ENCODE measurements around the gene STRADB. TPM values are rescaled to one million over a fixed set of nuclear protein-coding genes. Genes with fewer than 3 reads are reported as not detected.

STRADB gene
- total RNA-seq, 4 donors from 2014 or later = 36.2 to 175 (median 98.5) TPM

DNA sequence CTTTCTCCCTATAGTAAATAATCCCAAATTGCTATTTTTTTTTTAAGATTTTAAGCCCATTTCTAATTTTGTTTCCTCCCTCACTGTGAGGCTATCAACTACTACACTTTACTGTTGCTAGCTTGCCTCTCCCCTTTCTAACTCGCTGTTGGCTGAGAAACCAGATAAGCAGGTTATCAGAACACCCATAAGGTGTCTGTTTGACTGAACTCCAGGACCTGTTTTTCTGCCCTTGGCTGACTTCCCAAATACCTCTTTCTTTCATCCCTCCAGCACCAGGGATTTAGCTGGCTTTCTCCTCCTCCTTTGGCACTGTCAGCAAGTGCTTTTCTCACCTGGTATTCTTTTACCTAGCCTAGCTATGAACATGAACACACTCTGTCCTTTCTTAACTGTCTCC is 11.4 kb upstream of the STRADB start:
- peak; percentile 61 for DNase-seq
- WGBS, 2 donors (ENCODE audit: low coverage in 1 of 2) = 55 to 60% methylated on average over 1 of the region's 1 CpG
- intact Hi-C loops (cut with DNase I; ENCODE audit: low total_unique reads) (no loop called here), in situ Hi-C loops (cut with MboI; ENCODE audit: low pct_ligation_motif_present in 1 of 4, low pct_unique_long_range_greater_than_20kb in 1 of 4, low sequenced_read_pairs in 3 of 4) (no loop called here)
- Histone ChIP-seq H3K27ac (peak overlapping the region; percentile 15 to 72 (median 62)), H3K4me1 (peaks cover 3 to 47% (median 17%) of the 10 kb centered on the region in 4 donors), H3K4me3 (no peak overlapping the region), H3K9me3 (no peaks in the 10 kb centered on the region), H3K27me3 (no peaks in the 10 kb centered on the region), H3K36me3 (no peaks in the 10 kb centered on the region)
- TF ChIP-seq, protein P1, sequence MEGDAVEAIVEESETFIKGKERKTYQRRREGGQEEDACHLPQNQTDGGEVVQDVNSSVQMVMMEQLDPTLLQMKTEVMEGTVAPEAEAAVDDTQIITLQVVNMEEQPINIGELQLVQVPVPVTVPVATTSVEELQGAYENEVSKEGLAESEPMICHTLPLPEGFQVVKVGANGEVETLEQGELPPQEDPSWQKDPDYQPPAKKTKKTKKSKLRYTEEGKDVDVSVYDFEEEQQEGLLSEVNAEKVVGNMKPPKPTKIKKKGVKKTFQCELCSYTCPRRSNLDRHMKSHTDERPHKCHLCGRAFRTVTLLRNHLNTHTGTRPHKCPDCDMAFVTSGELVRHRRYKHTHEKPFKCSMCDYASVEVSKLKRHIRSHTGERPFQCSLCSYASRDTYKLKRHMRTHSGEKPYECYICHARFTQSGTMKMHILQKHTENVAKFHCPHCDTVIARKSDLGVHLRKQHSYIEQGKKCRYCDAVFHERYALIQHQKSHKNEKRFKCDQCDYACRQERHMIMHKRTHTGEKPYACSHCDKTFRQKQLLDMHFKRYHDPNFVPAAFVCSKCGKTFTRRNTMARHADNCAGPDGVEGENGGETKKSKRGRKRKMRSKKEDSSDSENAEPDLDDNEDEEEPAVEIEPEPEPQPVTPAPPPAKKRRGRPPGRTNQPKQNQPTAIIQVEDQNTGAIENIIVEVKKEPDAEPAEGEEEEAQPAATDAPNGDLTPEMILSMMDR (IDR thresholded peaks at IDR 0.05) = no peak
- peak in 2 of 3 donors; percentile 37 to 53 for TF ChIP-seq POLR2AphosphoS5 (IDR thresholded peaks at IDR 0.05)

DNA sequence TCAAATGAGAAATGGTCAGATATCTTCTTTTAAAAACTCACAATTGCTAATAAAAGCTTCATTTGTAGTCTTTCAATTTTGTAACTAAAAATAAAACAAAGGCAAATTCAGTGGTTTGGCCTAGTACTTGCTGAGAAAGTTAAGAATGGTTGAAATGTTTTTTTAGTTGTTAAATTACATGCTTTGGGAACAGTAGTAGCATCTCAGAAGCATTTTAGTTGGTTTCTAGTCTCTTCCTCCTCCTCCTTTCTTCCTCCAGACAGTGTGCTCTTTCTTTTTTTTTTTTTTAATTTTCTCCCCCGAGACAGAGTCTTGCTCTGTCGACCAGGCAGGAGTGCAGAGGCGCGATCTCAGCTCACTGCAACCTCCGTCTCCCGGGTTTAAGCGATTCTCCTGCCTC is 10.1 kb upstream of the STRADB start:
- Histone ChIP-seq H3K27me3 (no peaks in the 10 kb centered on the region), H3K4me3 (no peak overlapping the region), H3K4me1 (peaks cover 7 to 57% (median 20%) of the 10 kb centered on the region in 4 donors), H3K9me3 (no peaks in the 10 kb centered on the region), H3K27ac (peak overlapping the region in 1 of 4 donors; percentile 68), H3K36me3 (no peaks in the 10 kb centered on the region)
- 67 to 82% methylated on average over 2 to 7 of the region's 7 CpGs for WGBS, 2 donors (ENCODE audit: low coverage in 1 of 2)
- no peak for DNase-seq
- intact Hi-C loops (cut with DNase I; ENCODE audit: low total_unique reads) (no loop called here), in situ Hi-C loops (cut with MboI; ENCODE audit: low pct_ligation_motif_present in 1 of 4, low pct_unique_long_range_greater_than_20kb in 1 of 4, low sequenced_read_pairs in 3 of 4) (no loop called here)
- TF ChIP-seq POLR2A (IDR thresholded peaks at IDR 0.05) (no peak), EP300 (IDR thresholded peaks at IDR 0.05; ENCODE audit: low read depth) (no peak), POLR2AphosphoS5 (IDR thresholded peaks at IDR 0.05) (no peak)
- TF ChIP-seq, protein P1 (IDR thresholded peaks at IDR 0.05) = no peak

DNA sequence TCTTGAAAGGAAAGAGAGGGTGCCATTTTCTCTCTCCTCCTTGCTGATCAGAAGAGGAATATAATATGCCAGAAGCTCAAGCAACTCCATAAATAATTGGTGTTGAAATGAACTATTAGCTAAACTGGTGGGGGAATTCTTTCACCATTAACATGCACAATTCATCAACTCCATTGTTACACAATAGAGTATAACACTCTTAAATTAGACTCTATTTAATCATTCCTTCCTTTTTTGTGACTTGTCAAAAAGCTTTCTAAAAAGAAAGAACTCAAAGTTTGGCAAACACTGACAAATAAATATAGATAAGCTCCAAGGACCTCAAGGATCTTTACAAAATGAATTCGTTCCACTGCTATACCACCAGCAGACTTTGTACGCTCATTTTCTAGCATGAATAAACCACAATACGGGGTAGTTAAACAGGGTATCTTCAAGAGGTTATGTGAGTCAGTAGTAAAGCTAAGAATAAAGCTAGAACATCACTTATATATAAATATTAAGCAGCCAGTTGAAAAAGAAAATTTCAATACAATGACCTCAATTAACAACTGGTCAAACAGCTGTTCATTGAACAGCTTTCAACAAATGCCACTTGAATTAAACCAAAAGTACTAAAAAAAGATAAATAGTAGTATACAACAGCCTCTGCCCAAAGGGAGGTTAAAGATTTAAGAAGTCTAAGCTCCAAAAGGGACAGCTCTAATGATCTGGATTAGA is 6.6 kb upstream of the STRADB start:
- no peaks in the 10 kb centered on the region for H3K27me3 ChIP-seq
- WGBS, 2 donors (ENCODE audit: low coverage in 1 of 2) = 68 to 92% methylated on average over 3 of the region's 3 CpGs
- H3K27ac ChIP-seq = no peak overlapping the region
- no peaks in the 10 kb centered on the region for H3K36me3 ChIP-seq
- DNase-seq = no peak
- peaks cover 17 to 74% (median 41%) of the 10 kb centered on the region in 4 donors for H3K4me1 ChIP-seq
- no peaks in the 10 kb centered on the region for H3K9me3 ChIP-seq
- in situ Hi-C loops (cut with MboI; ENCODE audit: low pct_ligation_motif_present in 1 of 4, low pct_unique_long_range_greater_than_20kb in 1 of 4, low sequenced_read_pairs in 3 of 4) (no loop called here), intact Hi-C loops (cut with DNase I; ENCODE audit: low total_unique reads) (no loop called here)
- H3K4me3 ChIP-seq = no peak overlapping the region
- TF ChIP-seq POLR2AphosphoS5 (IDR thresholded peaks at IDR 0.05) (peak in 1 of 3 donors; percentile 45), EP300 (IDR thresholded peaks at IDR 0.05; ENCODE audit: low read depth) (no peak), POLR2A (IDR thresholded peaks at IDR 0.05) (no peak)
- TF ChIP-seq, protein P1 (IDR thresholded peaks at IDR 0.05) = no peak

DNA sequence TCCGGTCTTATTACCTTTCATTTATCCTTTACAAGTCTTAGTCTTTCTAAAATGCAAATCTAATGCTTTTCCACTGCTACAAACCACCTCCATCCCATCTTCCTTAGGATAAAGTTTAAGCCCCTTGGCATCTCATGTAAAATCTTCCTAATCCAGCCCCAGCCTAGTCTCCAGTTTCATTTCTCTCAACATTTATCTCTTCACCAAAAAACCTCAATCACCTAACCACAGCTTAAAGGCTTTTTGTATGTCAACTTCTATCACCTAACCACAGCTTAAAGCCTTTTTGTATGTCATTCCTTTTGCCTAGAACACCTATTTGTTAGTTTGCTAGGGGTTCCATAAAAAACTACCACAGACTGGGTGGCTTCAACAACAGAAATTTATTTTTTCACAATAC is 4.5 kb upstream of the STRADB start:
- TF ChIP-seq POLR2AphosphoS5 (IDR thresholded peaks at IDR 0.05) = no peak
- TF ChIP-seq, protein P1 (IDR thresholded peaks at IDR 0.05) = no peak
- no peak for TF ChIP-seq EP300 (IDR thresholded peaks at IDR 0.05; ENCODE audit: low read depth)
- TF ChIP-seq POLR2A (IDR thresholded peaks at IDR 0.05) = no peak
- Histone ChIP-seq H3K27me3 (no peaks in the 10 kb centered on the region), H3K4me3 (no peak overlapping the region), H3K9me3 (no peaks in the 10 kb centered on the region), H3K4me1 (peaks cover 21 to 63% (median 35%) of the 10 kb centered on the region in 4 donors), H3K36me3 (no peaks in the 10 kb centered on the region), H3K27ac (peak overlapping the region in 2 of 4 donors; percentile 91 to 95)
- in situ Hi-C loops (cut with MboI; ENCODE audit: low pct_ligation_motif_present in 1 of 4, low pct_unique_long_range_greater_than_20kb in 1 of 4, low sequenced_read_pairs in 3 of 4) = no loop called here
- no peak for DNase-seq
- intact Hi-C loops (cut with DNase I; ENCODE audit: low total_unique reads) = no loop called here
- 93 to 100% methylated on average over 1 of the region's 1 CpG for WGBS, 2 donors (ENCODE audit: low coverage in 1 of 2)

Measured in transverse colon (tissue), 4 donors.